GM18505 (cell line): ENCODE results near the gene CNN2.

Experiments used
- ATAC-seq: cut with Tn5 transposase; IDR thresholded peaks from one replicate; pipeline ENCODE4 v1.9.1; 2021; ENCODE audit not compliant: unreplicated experiment
- POLR2A ChIP-seq: IDR thresholded peaks from 4 replicates; pipeline ENCODE4 v1.6.1; 2011; ENCODE audit warnings: borderline replicate concordance; ENCODE audit not compliant: insufficient read depth, insufficient read length; ENCODE audit errors: extremely low read depth

The CNN2 gene

DNA sequence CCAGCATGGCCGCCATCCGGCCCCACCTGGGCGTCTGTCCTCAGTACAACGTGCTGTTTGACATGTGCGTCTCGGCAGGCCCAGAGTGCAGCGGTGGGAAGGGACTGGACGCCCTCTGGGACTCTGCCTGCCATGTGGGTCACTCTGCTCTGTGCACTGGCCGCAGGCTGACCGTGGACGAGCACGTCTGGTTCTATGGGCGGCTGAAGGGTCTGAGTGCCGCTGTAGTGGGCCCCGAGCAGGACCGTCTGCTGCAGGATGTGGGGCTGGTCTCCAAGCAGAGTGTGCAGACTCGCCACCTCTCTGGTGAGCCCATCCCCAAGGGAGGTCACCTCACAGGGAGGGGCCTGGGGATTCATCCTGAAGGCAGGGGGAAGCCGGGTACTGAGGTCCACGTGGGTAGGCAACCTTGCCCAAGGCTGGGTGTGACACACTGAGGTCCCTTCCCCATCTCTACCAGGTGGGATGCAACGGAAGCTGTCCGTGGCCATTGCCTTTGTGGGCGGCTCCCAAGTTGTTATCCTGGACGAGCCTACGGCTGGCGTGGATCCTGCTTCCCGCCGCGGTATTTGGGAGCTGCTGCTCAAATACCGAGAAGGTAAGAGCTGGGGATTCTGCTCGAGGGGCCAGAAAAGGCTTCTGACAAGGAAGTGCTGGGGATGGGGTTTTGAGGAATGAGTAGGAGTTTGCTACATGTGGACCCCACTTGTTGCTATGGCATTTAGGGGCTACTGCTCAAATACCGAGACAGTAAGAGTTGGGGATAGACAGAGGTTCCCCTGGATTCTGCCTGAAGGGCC, 24.8 kb downstream of the CNN2 start:
- ATAC-seq: no peak
- TF ChIP-seq POLR2A: no peak

DNA sequence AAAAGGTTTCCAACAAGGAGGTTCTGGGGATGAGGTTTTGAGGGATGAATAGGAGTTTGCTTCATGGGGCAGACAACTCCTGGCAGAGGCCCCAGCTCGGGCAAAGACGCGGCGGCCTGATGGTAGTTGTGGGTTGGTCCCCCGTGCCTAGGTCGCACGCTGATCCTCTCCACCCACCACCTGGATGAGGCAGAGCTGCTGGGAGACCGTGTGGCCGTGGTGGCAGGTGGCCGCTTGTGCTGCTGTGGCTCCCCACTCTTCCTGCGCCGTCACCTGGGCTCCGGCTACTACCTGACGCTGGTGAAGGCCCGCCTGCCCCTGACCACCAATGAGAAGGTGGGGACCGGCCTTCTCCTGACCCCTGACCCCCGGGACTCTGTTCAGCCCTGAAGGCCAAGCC, 25.4 kb downstream of the CNN2 start:
- no peak for ATAC-seq
- no peak for TF ChIP-seq POLR2A

DNA sequence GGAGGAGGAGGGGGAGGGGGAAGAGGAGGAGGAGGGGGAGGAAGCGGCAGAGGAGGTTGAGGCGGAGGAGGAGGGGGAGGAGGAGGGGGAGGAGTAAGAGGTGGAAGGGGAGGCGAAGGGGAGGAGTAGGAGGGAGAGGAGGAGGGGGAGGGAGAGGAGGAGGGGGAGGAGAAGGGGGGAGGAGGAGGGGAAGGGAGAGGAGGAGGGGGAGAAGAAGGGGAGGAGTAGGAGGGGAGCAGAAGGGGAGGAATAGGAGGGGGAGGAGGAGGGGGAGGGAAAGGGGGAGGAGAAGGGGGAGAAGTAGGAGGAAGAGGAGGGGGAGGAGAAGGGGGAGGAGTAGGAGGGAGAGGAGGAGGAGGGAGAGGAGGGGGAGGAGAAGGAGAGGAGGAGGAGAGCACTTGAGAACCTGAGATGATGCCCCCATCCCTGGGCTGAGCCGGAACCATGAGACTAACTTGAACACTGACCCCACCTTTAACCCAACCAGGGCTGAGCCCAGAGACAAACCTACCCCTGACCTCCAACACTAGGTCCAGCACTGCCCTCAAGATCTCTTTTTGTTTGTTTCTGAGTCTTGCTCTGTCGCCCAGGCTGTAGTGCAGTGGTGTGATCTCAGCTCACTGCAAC, 26.1 kb downstream of the CNN2 start:
- no peak for ATAC-seq
- TF ChIP-seq POLR2A: no peak

DNA sequence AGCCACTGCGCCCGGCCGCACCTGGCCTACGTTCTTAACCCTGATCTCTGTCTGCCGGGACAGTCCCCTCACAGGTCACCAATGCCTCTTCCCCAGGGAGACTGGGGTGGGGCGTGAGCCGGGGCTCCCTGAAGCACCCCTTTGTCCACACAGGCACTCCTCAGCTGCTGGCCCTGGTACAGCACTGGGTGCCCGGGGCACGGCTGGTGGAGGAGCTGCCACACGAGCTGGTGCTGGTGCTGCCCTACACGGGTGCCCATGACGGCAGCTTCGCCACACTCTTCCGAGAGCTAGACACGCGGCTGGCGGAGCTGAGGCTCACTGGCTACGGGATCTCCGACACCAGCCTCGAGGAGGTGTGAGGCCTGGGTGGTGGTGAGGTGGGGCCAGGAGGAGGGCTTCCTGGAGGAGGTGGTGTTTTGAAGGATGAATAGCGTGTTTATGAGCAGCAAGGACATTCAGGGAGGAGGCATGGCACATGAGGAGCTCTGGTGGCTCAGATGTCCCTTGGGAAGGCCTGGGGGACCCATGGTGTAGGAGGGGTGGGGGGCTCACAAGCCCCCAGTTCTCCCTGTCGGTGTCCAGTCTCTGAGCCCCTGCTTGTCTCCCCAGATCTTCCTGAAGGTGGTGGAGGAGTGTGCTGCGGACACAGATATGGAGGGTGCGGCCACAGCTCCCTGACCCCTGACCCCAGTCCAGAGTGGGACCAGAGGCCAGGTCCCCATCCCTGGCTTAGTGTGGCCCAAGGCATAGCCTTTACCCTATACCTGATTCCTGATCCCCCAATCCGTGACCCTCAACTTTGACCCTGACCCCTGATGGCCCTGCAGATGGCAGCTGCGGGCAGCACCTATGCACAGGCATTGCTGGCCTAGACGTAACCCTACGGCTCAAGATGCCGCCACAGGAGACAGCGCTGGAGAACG, 27.0 kb downstream of the CNN2 start:
- TF ChIP-seq POLR2A: no peak
- no peak for ATAC-seq

DNA sequence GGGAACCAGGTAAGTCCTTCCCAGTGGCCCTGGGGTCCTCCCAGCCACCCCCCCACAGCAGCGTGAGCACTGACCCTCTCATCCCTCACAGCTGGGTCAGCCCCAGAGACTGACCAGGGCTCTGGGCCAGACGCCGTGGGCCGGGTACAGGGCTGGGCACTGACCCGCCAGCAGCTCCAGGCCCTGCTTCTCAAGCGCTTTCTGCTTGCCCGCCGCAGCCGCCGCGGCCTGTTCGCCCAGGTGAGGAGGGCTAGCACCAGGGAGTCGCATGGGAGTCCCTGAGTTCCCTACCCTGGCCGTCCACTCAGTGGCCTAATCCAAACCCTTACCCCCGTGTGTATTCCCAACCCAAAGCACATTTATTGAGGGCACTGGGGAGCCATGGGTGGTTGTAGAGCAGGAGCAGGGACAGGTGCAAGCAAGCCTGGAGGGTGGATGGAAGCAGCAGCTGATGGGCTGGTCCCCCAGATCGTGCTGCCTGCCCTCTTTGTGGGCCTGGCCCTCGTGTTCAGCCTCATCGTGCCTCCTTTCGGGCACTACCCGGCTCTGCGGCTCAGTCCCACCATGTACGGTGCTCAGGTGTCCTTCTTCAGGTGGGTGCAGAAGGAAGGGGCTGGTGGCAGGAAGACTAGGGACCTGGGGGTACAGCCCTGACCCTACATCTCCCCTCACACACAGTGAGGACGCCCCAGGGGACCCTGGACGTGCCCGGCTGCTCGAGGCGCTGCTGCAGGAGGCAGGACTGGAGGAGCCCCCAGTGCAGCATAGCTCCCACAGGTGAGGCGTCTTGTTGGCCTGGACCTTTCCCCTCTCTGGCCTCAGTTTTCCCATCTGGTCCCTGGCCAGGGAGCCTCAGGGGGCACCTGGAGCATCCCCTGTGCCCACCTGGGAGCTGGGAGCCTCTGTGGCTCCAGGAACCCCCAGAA, 28.0 kb downstream of the CNN2 start:
- TF ChIP-seq POLR2A: no peak
- ATAC-seq: no peak

DNA sequence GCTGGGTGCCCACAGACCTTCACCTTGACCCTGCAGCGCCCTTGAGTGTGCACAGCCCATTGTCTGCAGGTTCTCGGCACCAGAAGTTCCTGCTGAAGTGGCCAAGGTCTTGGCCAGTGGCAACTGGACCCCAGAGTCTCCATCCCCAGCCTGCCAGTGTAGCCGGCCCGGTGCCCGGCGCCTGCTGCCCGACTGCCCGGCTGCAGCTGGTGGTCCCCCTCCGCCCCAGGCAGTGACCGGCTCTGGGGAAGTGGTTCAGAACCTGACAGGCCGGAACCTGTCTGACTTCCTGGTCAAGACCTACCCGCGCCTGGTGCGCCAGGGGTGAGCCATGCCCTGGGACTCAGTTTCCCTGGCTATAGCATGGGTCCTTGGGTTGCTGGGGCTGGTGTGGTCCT, 28.6 kb downstream of the CNN2 start:
- TF ChIP-seq POLR2A: no peak
- ATAC-seq: no peak

DNA sequence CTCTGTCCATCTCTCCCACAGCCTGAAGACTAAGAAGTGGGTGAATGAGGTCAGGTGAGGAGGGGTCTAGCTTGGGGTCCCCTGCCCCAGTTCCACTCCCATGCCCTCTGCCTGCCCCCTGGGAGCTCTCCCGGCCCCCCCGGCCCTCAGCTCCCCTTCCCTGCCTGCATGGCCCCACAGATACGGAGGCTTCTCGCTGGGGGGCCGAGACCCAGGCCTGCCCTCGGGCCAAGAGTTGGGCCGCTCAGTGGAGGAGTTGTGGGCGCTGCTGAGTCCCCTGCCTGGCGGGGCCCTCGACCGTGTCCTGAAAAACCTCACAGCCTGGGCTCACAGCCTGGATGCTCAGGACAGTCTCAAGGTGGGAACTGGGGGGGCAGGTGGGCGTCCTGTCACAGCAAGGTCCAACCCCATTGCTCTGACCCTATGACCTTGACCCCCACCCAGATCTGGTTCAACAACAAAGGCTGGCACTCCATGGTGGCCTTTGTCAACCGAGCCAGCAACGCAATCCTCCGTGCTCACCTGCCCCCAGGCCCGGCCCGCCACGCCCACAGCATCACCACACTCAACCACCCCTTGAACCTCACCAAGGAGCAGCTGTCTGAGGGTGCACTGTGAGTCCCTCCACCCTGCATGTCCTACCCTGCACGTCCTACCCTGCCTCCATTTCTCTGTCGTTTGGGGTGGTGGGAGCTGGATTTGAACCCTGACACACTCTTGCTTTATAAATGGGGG, 29.6 kb downstream of the CNN2 start:
- no peak for TF ChIP-seq POLR2A
- ATAC-seq: no peak

DNA sequence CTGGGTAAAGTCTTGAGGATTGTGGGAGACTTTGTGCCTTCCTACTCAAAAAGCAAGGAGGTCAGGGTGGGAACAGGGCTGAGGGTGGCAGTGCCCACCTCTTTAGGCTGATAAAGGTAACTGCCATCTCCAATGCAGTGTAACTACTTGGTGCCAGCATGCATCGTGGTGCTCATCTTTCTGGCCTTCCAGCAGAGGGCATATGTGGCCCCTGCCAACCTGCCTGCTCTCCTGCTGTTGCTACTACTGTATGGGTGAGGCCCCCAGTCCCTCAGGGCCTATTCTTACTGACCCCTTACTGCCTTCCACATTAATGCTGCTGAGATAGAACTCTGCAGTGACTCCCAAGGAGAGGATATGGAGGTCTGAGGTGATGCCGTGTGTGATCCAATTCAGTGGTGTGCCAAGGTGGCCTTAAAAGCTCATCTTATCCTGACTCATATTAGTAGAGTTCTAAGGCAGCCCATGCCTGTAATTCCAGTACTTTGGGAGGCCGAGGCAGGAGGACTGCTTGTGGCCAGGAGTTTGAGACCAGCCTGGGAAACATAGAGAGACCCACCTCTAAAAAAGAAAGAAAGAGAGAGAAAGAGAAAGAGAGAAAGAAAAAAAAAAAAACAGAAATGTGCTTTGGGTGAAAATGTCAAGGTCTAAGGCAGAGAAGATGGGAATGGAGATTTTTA, 30.9 kb downstream of the CNN2 start:
- no peak for ATAC-seq
- TF ChIP-seq POLR2A: no peak

DNA sequence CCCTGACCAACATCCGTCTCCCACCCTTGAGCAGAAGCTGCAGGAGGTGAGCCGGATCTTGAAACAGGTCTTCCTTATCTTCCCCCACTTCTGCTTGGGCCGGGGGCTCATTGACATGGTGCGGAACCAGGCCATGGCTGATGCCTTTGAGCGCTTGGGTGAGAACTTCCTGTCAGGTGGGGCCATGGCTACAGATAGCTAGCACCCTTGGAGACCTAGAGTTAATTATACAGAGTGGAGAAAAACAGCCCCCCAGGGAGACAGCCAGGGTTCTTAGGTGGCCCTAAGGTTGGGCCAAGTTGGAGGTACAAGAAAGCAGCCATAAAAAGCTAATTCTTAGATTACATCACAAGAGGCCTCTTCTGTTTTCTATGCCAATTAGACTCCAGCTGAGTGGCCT, 31.7 kb downstream of the CNN2 start:
- TF ChIP-seq POLR2A: no peak
- no peak for ATAC-seq

DNA sequence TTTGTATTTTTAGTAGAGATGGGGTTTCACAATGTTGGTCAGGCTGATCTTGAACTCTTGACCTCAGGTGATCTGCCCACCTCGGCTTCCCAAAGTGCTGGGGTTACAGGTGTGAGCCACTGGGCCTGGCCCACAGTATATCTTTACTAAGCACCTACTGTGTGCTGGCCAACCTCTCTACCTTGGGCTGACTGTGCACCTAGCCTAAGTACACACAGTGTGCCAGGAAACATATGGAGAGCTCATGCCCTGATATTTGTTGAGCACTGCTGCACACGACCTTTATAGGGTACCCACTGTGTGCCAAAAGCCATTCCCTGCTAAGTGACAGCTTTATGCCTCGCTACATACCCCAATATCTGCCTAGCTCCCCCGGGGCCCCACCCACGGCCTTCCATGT, 34.3 kb downstream of the CNN2 start:
- TF ChIP-seq POLR2A: no peak
- no peak for ATAC-seq

DNA sequence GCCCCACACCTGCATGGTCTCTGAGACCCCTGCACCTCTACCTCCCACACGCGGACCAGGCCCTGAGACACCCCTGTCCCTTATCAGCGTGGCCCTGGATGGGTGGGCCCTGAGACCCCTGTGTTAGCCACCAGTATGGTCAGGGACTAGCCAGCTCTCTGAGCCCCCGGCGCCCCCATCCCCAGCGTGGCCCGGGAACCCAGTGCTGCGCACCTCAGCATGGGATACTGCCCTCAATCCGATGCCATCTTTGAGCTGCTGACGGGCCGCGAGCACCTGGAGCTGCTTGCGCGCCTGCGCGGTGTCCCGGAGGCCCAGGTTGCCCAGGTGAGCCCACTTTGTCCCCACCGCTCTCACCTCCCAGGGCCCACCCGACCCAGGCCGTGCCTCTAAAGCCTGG, 35.6 kb downstream of the CNN2 start:
- no peak for TF ChIP-seq POLR2A
- no peak for ATAC-seq
